Keratinocyte (primary cell): ENCODE results near the gene SEC22A. TPM values are rescaled to one million over a fixed set of nuclear protein-coding genes. Genes with fewer than 3 reads are reported as not detected.

Experiments used
- DNase-seq: peaks from one replicate; pipeline ENCODE4 v3.0.0-alpha.2; 2011; ENCODE audit warnings: low read depth, missing footprints, low spot score
- FAIRE-seq: peaks from 2 replicates; lab custom pipeline; 2011; peaks lifted over from hg19 to GRCh38; lab: Jason Lieb, UNC
- H2AFZ ChIP-seq: 2 replicates; pipeline ENCODE4 v1.6.0; 2012; ENCODE audit warnings: low read length, control low read depth, inconsistent platforms; ENCODE audit not compliant: control insufficient read depth
- H3K27ac ChIP-seq: 2 replicates; pipeline ENCODE4 v1.5.1; 2011; ENCODE audit warnings: low read length; ENCODE audit not compliant: control insufficient read depth, insufficient read depth
- H3K27me3 ChIP-seq: 3 replicates; pipeline ENCODE4 v1.6.0; 2011; ENCODE audit warnings: low read length; ENCODE audit not compliant: control insufficient read depth, insufficient read depth; ENCODE audit errors: extremely low read depth
- H3K36me3 ChIP-seq, 2 experiments: 2 replicates in 1 of 2; 3 replicates in 1 of 2; pipeline ENCODE4 v1.5.1; 2011; ENCODE audit warnings: low read length in 2 of 2, mild to moderate bottlenecking in 1 of 2; ENCODE audit not compliant: control insufficient read depth in 2 of 2, insufficient read depth in 2 of 2; ENCODE audit errors: extremely low read depth in 1 of 2
- H3K4me1 ChIP-seq: 3 replicates; pipeline ENCODE4 v1.5.1; 2011; ENCODE audit warnings: low read length; ENCODE audit not compliant: control insufficient read depth, insufficient read depth; ENCODE audit errors: extremely low read depth
- H3K4me2 ChIP-seq: 3 replicates; pipeline ENCODE4 v1.6.0; 2011; ENCODE audit warnings: low read depth, low read length; ENCODE audit not compliant: control insufficient read depth, insufficient read depth; ENCODE audit errors: extremely low read depth
- H3K4me3 ChIP-seq, 3 experiments: fragments of 200-600 bp in 1 of 3; sonication (generic) in 1 of 3; 2 replicates in 2 of 3; 3 replicates in 1 of 3; pipeline ENCODE4 v1.5.1; 2011 to 2016; ENCODE audit warnings: low read length in 3 of 3, mild to moderate bottlenecking in 3 of 3, control low read depth in 2 of 3, inconsistent platforms in 1 of 3, low read depth in 1 of 3, mixed read lengths in 1 of 3, mixed run types in 1 of 3, moderate library complexity in 1 of 3; ENCODE audit not compliant: control insufficient read depth in 2 of 3, insufficient read depth in 2 of 3; ENCODE audit errors: extremely low read depth in 1 of 3
- H3K79me2 ChIP-seq: 2 replicates; pipeline ENCODE4 v1.6.0; 2012; ENCODE audit warnings: low read length; ENCODE audit not compliant: control insufficient read depth, insufficient read depth
- H3K9ac ChIP-seq: 3 replicates; pipeline ENCODE4 v1.6.0; 2011; ENCODE audit warnings: low read length; ENCODE audit not compliant: control insufficient read depth, insufficient read depth; ENCODE audit errors: extremely low read depth
- H3K9me1 ChIP-seq: 3 replicates; pipeline ENCODE4 v1.6.0; 2011; ENCODE audit warnings: low read length; ENCODE audit not compliant: control insufficient read depth, insufficient read depth; ENCODE audit errors: extremely low read depth
- H3K9me3 ChIP-seq: 2 replicates; pipeline ENCODE4 v1.5.1; 2012; ENCODE audit warnings: low read depth, low read length; ENCODE audit not compliant: control insufficient read depth
- H4K20me1 ChIP-seq: 3 replicates; pipeline ENCODE4 v1.6.0; 2011; ENCODE audit warnings: low read length; ENCODE audit not compliant: control insufficient read depth, insufficient read depth; ENCODE audit errors: extremely low read depth
- CTCF ChIP-seq, 3 experiments: IDR thresholded peaks in 1 of 3; conservative IDR thresholded peaks in 1 of 3; optimal IDR thresholded peaks in 1 of 3; 2 replicates in 2 of 3; 3 replicates in 1 of 3; pipeline versions ENCODE3 to v1.5.1; 2011; ENCODE audit warnings: low read length in 3 of 3, mild to moderate bottlenecking in 3 of 3, moderate library complexity in 2 of 3, control low read depth in 1 of 3, inconsistent platforms in 1 of 3; ENCODE audit not compliant: insufficient read depth in 2 of 3; ENCODE audit errors: extremely low read depth in 1 of 3
- EZH2 ChIP-seq: IDR thresholded peaks from one replicate; pipeline ENCODE4 v1.6.1; 2012; ENCODE audit warnings: inconsistent platforms, mild to moderate bottlenecking, low read length, moderate library complexity
- dilution Hi-C: fragments of 300-500 bp; cut with MboI; formaldehyde crosslinking; loops from one replicate; pipeline ENCODE4 v1.7.0; 2020; ENCODE audit warnings: low sequenced_read_pairs; ENCODE audit not compliant: extremely low pct_ligation_motif_present
- polyA plus RNA-seq, 5 experiments: library from polyadenylated mRNA; depleted of rRNA in 3 of 5; stranded (reverse) in 3 of 5; stranded (forward) in 1 of 5; unstranded in 1 of 5; fragments of >200 nt; gene quantifications; 1 replicate in 1 of 5; 2 replicates in 3 of 5; 3 replicates in 1 of 5; pipeline versions ENCODE4 v1.2.1 to v1.2.3, GENCODE V29; 2011 to 2012; ENCODE audit warnings: missing spikeins in 2 of 5, low read depth in 1 of 5, low replicate concordance in 1 of 5

SEC22A gene
- polyA plus RNA-seq, 1 donor (not counting 4 experiments of a cell fraction or from before 2014, with no cell fraction given): 32.9 TPM

- Histone ChIP-seq H3K79me2 (no peaks in the 10 kb centered on the region), H3K27me3 (no peaks in the 10 kb centered on the region), H3K4me3 (no peak overlapping the region), H3K36me3 (peaks cover 32 to 47% of the 10 kb centered on the region in 2 experiments), H3K4me1 (no peaks in the 10 kb centered on the region), H2AFZ (no peak overlapping the region), H4K20me1 (no peaks in the 10 kb centered on the region), H3K9me1 (no peaks in the 10 kb centered on the region), H3K9me3 (no peaks in the 10 kb centered on the region), H3K27ac (no peak overlapping the region), H3K4me2 (no peak overlapping the region), H3K9ac (no peak overlapping the region)
- TF ChIP-seq CTCF (optimal IDR thresholded peaks at IDR 0.05 in 1 of 3, IDR thresholded peaks at IDR 0.05 in 1 of 3, conservative IDR thresholded peaks at IDR 0.05 in 1 of 3; ENCODE audit: extremely low read depth in 1 of 3, insufficient read depth in 2 of 3, low read length in 3 of 3) (no peak), EZH2 (no peak)
- dilution Hi-C loops: no loop called here
- DNase-seq: no peak
- no peak for FAIRE-seq
Observed at GRCh38 chr3:123155471-123156011, 46.2 kb upstream of the SEC22A start.

- FAIRE-seq (no peak), DNase-seq (no peak)
- H3K4me1 ChIP-seq: no peaks in the 10 kb centered on the region
- H4K20me1 ChIP-seq: no peaks in the 10 kb centered on the region
- H3K27ac ChIP-seq: no peak overlapping the region
- TF ChIP-seq CTCF (optimal IDR thresholded peaks at IDR 0.05 in 1 of 3, IDR thresholded peaks at IDR 0.05 in 1 of 3, conservative IDR thresholded peaks at IDR 0.05 in 1 of 3; ENCODE audit: extremely low read depth in 1 of 3, insufficient read depth in 2 of 3, low read length in 3 of 3) (no peak), EZH2 (no peak)
- no peaks in the 10 kb centered on the region for H3K9me1 ChIP-seq
- no peaks in the 10 kb centered on the region for H3K27me3 ChIP-seq
- no peak overlapping the region for H3K9ac ChIP-seq
- dilution Hi-C loops: no loop called here
- H3K36me3 ChIP-seq: peaks cover 32 to 44% of the 10 kb centered on the region in 2 experiments
- no peak overlapping the region for H3K4me2 ChIP-seq
- H2AFZ ChIP-seq: no peak overlapping the region
- H3K9me3 ChIP-seq: no peaks in the 10 kb centered on the region
- H3K79me2 ChIP-seq: no peaks in the 10 kb centered on the region
- H3K4me3 ChIP-seq: no peak overlapping the region
Observed at GRCh38 chr3:123156276-123156995, 45.3 kb upstream of the SEC22A start.
